Caco-2 (cell line): ENCODE results near the gene C7. TPM values are rescaled to one million over a fixed set of nuclear protein-coding genes. Genes with fewer than 3 reads are reported as not detected.

ENCODE experiments used
- BruUV-seq: library from RNA; stranded (reverse); fragments of 400-500 nt; replicated peaks from 2 replicates; lab custom pipeline; 2021; lab: Mats Ljungman, UMichigan
- CTCF ChIA-PET: fragments of 300-600 bp; sonication (Branson Sonifier 250); formaldehyde crosslinking; loops from one replicate; lab custom pipeline; 2022; ENCODE audit warnings: antibody characterized with exemption; lab: Charles Lee
- POLR2A ChIA-PET: fragments of 300-600 bp; sonication (Branson Sonifier 250); formaldehyde crosslinking; loops from one replicate; lab custom pipeline; 2022; ENCODE audit warnings: antibody characterized with exemption; lab: Charles Lee
- DNase-seq, 2 experiments: peaks; one replicate each; pipeline versions ENCODE4 v3.0.0 to v3.0.0-alpha.2; 2020 to 2022
- H3K27me3 ChIP-seq: replicated peaks from 2 replicates; pipeline ENCODE4 v1.6.0; 2011; ENCODE audit warnings: low read length; ENCODE audit not compliant: control insufficient read depth, insufficient read depth
- H3K36me3 ChIP-seq: 2 replicates; pipeline ENCODE4 v1.5.1; 2011; ENCODE audit warnings: low read length; ENCODE audit not compliant: control insufficient read depth, insufficient read depth
- H3K4me1 ChIP-seq: fragments of 250-450 bp; sonication (Bioruptor Pico); 2 replicates; pipeline ENCODE4 v1.5.1; 2020; ENCODE audit warnings: mild to moderate bottlenecking
- H3K4me3 ChIP-seq: 2 replicates; pipeline ENCODE4 v1.5.1; 2011; ENCODE audit warnings: low read depth, mild to moderate bottlenecking, control low read depth, low read length
- H3K9me3 ChIP-seq: fragments of 250-450 bp; sonication (Bioruptor Pico); 2 replicates; pipeline ENCODE4 v1.5.1; 2020; ENCODE audit warnings: mild to moderate bottlenecking, moderate library complexity
- H3K27ac Mint-ChIP-seq: one replicate; pipeline ENCODE4 v1.8.0; 2022; ENCODE audit warnings: mixed read lengths; ENCODE audit not compliant: unreplicated experiment
- H3K27me3 Mint-ChIP-seq: one replicate; pipeline ENCODE4 v1.8.0; 2022; ENCODE audit warnings: mixed read lengths; ENCODE audit not compliant: insufficient read depth, unreplicated experiment
- H3K36me3 Mint-ChIP-seq: one replicate; pipeline ENCODE4 v1.8.0; 2022; ENCODE audit warnings: mild to moderate bottlenecking, mixed read lengths; ENCODE audit not compliant: insufficient read depth, unreplicated experiment
- H3K4me1 Mint-ChIP-seq: one replicate; pipeline ENCODE4 v1.8.0; 2022; ENCODE audit warnings: low read depth, mixed read lengths; ENCODE audit not compliant: unreplicated experiment
- H3K4me3 Mint-ChIP-seq: one replicate; pipeline ENCODE4 v1.8.0; 2022; ENCODE audit warnings: mild to moderate bottlenecking, moderate library complexity, mixed read lengths; ENCODE audit not compliant: unreplicated experiment
- H3K9me3 Mint-ChIP-seq: one replicate; pipeline ENCODE4 v1.8.0; 2022; ENCODE audit warnings: mixed read lengths; ENCODE audit not compliant: unreplicated experiment
- CTCF ChIP-seq, 2 experiments: fragments of 200-600 bp in 1 of 2; IDR thresholded peaks; 1 replicate in 1 of 2; 2 replicates in 1 of 2; pipeline versions ENCODE4 v1.5.1 to v1.8.0; 2011 to 2022; ENCODE audit warnings: antibody characterized with exemption in 1 of 2, control low read depth in 1 of 2, inconsistent platforms in 1 of 2, low read depth in 1 of 2, low read length in 1 of 2, mild to moderate bottlenecking in 1 of 2, moderate library complexity in 1 of 2; ENCODE audit not compliant: insufficient read depth in 1 of 2, severe bottlenecking in 1 of 2, unreplicated experiment in 1 of 2
- intact Hi-C: fragments of 100-400 bp; cut with micrococcal nuclease; formaldehyde crosslinking; loops from one replicate; pipeline ENCODE4 v1.10.0; 2022; ENCODE audit not compliant: unreplicated experiment
- total RNA-seq: library from RNA; stranded (reverse); gene quantifications from 2 replicates; pipeline ENCODE4 v1.2.3, GENCODE V29; 2022

The C7 gene
- total RNA-seq, 1 experiment from 2014 or later = not detected

GRCh38 chr5:40873286-40873880 lies 35.9 kb upstream of the C7 start:
- no peaks in the 10 kb centered on the region for H3K4me1 ChIP-seq
- no peak overlapping the region for H3K4me3 Mint-ChIP-seq
- peaks cover 7% of the 10 kb centered on the region for H3K9me3 ChIP-seq
- no peak for TF ChIP-seq CTCF (IDR thresholded peaks at IDR 0.05; ENCODE audit: insufficient read depth in 1 of 2, low read depth in 1 of 2, low read length in 1 of 2, severe bottlenecking in 1 of 2, unreplicated experiment in 1 of 2)
- POLR2A ChIA-PET = no interaction called here
- H3K36me3 ChIP-seq = no peaks in the 10 kb centered on the region
- H3K27me3 Mint-ChIP-seq = no peaks in the 10 kb centered on the region
- CTCF ChIA-PET = no interaction called here
- intact Hi-C loops = loop anchor here (10.0 kb wide), 1 partner anchor 1159 kb away; no protein-coding TSS in a partner anchor
- no peak for DNase-seq
- no peaks in the 10 kb centered on the region for H3K4me1 Mint-ChIP-seq
- BruUV-seq = no TSS peak
- H3K27me3 ChIP-seq = no peaks in the 10 kb centered on the region
- peaks cover 6% of the 10 kb centered on the region for H3K36me3 Mint-ChIP-seq
- peaks cover 17% of the 10 kb centered on the region for H3K9me3 Mint-ChIP-seq
- no peak overlapping the region for H3K4me3 ChIP-seq
- no peak overlapping the region for H3K27ac Mint-ChIP-seq

- ChIA-PET POLR2A (no interaction called here), CTCF (interaction anchor here (0.7 kb wide), 2 partner anchors 35 to 944 kb away, joined by 3 read pairs; partner anchors contain the start of gene CARD6)
- no peak for DNase-seq
- no TSS peak for BruUV-seq
- no peak overlapping the region for H3K4me3 ChIP-seq
- no peak overlapping the region for H3K27ac Mint-ChIP-seq
- no peaks in the 10 kb centered on the region for H3K27me3 ChIP-seq
- no peaks in the 10 kb centered on the region for H3K36me3 ChIP-seq
- no peaks in the 10 kb centered on the region for H3K4me1 Mint-ChIP-seq
- no peak for TF ChIP-seq CTCF (IDR thresholded peaks at IDR 0.05; ENCODE audit: insufficient read depth in 1 of 2, low read depth in 1 of 2, low read length in 1 of 2, severe bottlenecking in 1 of 2, unreplicated experiment in 1 of 2)
- H3K4me3 Mint-ChIP-seq = no peak overlapping the region
- H3K27me3 Mint-ChIP-seq = no peaks in the 10 kb centered on the region
- H3K9me3 Mint-ChIP-seq = peaks cover 17% of the 10 kb centered on the region
- peaks cover 6% of the 10 kb centered on the region for H3K36me3 Mint-ChIP-seq
- H3K9me3 ChIP-seq = peaks cover 7% of the 10 kb centered on the region
- intact Hi-C loops = loop anchor here (10.0 kb wide), 1 partner anchor 1161 kb away; no protein-coding TSS in a partner anchor
- no peaks in the 10 kb centered on the region for H3K4me1 ChIP-seq
Observed at GRCh38 chr5:40875958-40876357, 33.3 kb upstream of the C7 start.

- intact Hi-C loops = loop anchor here (10.0 kb wide), 1 partner anchor 1163 kb away; no protein-coding TSS in a partner anchor
- no peaks in the 10 kb centered on the region for H3K27me3 ChIP-seq
- no TSS peak for BruUV-seq
- H3K36me3 Mint-ChIP-seq = peaks cover 6% of the 10 kb centered on the region
- H3K36me3 ChIP-seq = no peaks in the 10 kb centered on the region
- H3K9me3 ChIP-seq = peaks cover 14% of the 10 kb centered on the region
- no peaks in the 10 kb centered on the region for H3K4me1 Mint-ChIP-seq
- no peaks in the 10 kb centered on the region for H3K27me3 Mint-ChIP-seq
- no peaks in the 10 kb centered on the region for H3K4me1 ChIP-seq
- ChIA-PET POLR2A (no interaction called here), CTCF (no interaction called here)
- H3K4me3 ChIP-seq = no peak overlapping the region
- H3K27ac Mint-ChIP-seq = no peak overlapping the region
- DNase-seq = no peak
- peak overlapping the region; percentile 36 for H3K4me3 Mint-ChIP-seq
- TF ChIP-seq CTCF (IDR thresholded peaks at IDR 0.05; ENCODE audit: insufficient read depth in 1 of 2, low read depth in 1 of 2, low read length in 1 of 2, severe bottlenecking in 1 of 2, unreplicated experiment in 1 of 2) = no peak
- peaks cover 26% of the 10 kb centered on the region for H3K9me3 Mint-ChIP-seq
Observed at GRCh38 chr5:40877371-40877988, 31.8 kb upstream of the C7 start.
